ENCODE results near the gene HECTD3. TPM values are rescaled to one million over a fixed set of nuclear protein-coding genes. Genes with fewer than 3 reads are reported as not detected.
"Not testable (repeated sequence)": the region's sequence is repeated elsewhere in the genome, so short reads cannot be mapped to it uniquely, and the experiment has no call there.

The HECTD3 gene
- total RNA-seq, 1 donor from 2014 or later, result 47.6 TPM

- intact Hi-C loops (cut with DNase I), result no loop called here
- no peak for TF ChIP-seq CTCF (IDR thresholded peaks at IDR 0.05)
- H3K27me3 ChIP-seq (ENCODE audit: low read depth), result no peaks in the 10 kb centered on the region
- H3K4me1 ChIP-seq, result no peaks in the 10 kb centered on the region
- no peaks in the 10 kb centered on the region for H3K9me3 ChIP-seq
- no peak overlapping the region for H3K27ac ChIP-seq
- ATAC-seq, result no peak
- H3K36me3 ChIP-seq, result no peaks in the 10 kb centered on the region
- no peak for DNase-seq
- H3K4me3 ChIP-seq, result no peak overlapping the region
Measured at GRCh38 chr1:44962729-44963128, 48.4 kb downstream of the HECTD3 start.

DNA sequence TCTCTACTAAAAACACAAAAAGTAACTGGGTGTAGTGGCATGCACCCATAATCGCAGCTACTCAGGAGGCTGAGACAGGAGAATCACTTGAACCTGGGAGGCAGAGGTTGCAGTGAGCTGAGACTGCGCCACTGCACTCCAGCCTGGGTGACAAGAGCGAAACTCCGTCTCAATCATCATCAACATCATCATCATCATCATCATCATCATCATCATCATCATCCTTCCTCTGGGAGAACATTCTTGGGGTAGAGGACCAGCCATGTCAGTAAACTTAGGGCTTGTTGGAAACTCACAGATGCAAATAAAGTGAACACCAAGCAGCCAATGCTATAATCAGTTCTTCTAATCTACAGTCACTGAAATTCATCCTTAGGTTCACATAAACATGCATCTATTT is 49.1 kb downstream of the HECTD3 start:
- H3K4me1 ChIP-seq; intact Hi-C loops (cut with DNase I); H3K27ac ChIP-seq; H3K9me3 ChIP-seq; H3K27me3 ChIP-seq (ENCODE audit: low read depth); H3K36me3 ChIP-seq; ATAC-seq; H3K4me3 ChIP-seq; DNase-seq: not testable (repeated sequence)

DNA sequence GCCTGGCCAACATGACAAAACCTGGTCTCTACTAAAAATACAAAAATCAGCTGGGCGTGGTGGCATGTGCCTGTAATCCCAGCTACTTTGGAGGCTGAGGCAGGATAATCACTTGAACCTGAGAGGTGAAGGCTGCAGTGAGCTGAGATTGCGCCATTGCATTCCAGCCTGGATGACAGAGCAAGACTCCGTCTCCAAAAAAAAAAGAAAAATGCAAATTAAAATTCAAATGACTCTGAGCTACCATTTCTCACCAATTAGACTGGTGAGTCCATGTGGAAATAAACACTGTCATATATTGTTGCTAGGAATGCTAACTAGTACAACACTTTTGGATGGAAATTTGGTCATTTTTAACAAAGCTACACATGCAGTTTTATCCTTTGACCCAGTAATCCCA is 53.6 kb downstream of the HECTD3 start:
- H3K36me3 ChIP-seq; H3K9me3 ChIP-seq; H3K27me3 ChIP-seq (ENCODE audit: low read depth); intact Hi-C loops (cut with DNase I); H3K27ac ChIP-seq; DNase-seq; H3K4me1 ChIP-seq; H3K4me3 ChIP-seq; ATAC-seq: not testable (repeated sequence)

GRCh38 chr1:44956077-44956476 is 55.0 kb downstream of the HECTD3 start:
- H3K9me3 ChIP-seq; H3K36me3 ChIP-seq; DNase-seq; H3K4me1 ChIP-seq; intact Hi-C loops (cut with DNase I); H3K4me3 ChIP-seq; H3K27ac ChIP-seq; ATAC-seq; H3K27me3 ChIP-seq (ENCODE audit: low read depth): not testable (repeated sequence)

Other genes starting within 250 kb of the HECTD3 start
- 1,341 TPM for gene RPS8, start 235.8 kb downstream of the HECTD3 start, total RNA-seq
- 1.7 TPM for gene BEST4, start 223.2 kb downstream of the HECTD3 start, total RNA-seq
- gene PLK3, start 210.9 kb downstream of the HECTD3 start, total RNA-seq, result 27.7 TPM
- 5.2 TPM for gene DYNLT4, start 204.0 kb downstream of the HECTD3 start, total RNA-seq
- gene BTBD19, start 202.8 kb downstream of the HECTD3 start, total RNA-seq, result 8.7 TPM
- 1.0 TPM for gene PTCH2, start 168.1 kb downstream of the HECTD3 start, total RNA-seq
- 25.8 TPM for gene EIF2B3, start 24.7 kb downstream of the HECTD3 start, total RNA-seq
- gene UROD, start 930 bp upstream of the HECTD3 start, total RNA-seq, result 60.4 TPM
- 3.6 TPM for gene ZSWIM5, start 195.3 kb upstream of the HECTD3 start, total RNA-seq